KMS-11 (cell line): ENCODE results near the gene RYR2.

ENCODE experiments used
- H2AFZ ChIP-seq: fragments of 200-600 bp; sonication (generic); 2 replicates; pipeline ENCODE4 v1.6.1; 2016; ENCODE audit warnings: antibody characterized with exemption, mixed run types, low read depth
- H3K27ac ChIP-seq: fragments of 200-600 bp; sonication (generic); 2 replicates; pipeline ENCODE4 v1.6.1; 2016; ENCODE audit warnings: mild to moderate bottlenecking, mixed run types
- H3K27me3 ChIP-seq: fragments of 200-600 bp; sonication (generic); 2 replicates; pipeline ENCODE4 v1.6.1; 2017; ENCODE audit warnings: mild to moderate bottlenecking, low read depth, mixed run types, moderate library complexity; ENCODE audit not compliant: insufficient read depth
- H3K36me3 ChIP-seq: fragments of 200-600 bp; sonication (generic); 2 replicates; pipeline ENCODE4 v1.6.1; 2017; ENCODE audit warnings: mild to moderate bottlenecking, mixed run types; ENCODE audit not compliant: insufficient read depth
- H3K4me1 ChIP-seq: fragments of 200-600 bp; sonication (generic); 2 replicates; pipeline ENCODE4 v1.6.1; 2016; ENCODE audit warnings: mild to moderate bottlenecking, low read depth, mixed run types; ENCODE audit not compliant: poor library complexity, severe bottlenecking
- H3K4me2 ChIP-seq: fragments of 200-600 bp; sonication (generic); 2 replicates; pipeline ENCODE4 v1.7.0; 2016; ENCODE audit warnings: mild to moderate bottlenecking, mixed run types
- H3K4me3 ChIP-seq: fragments of 200-600 bp; sonication (generic); IDR thresholded peaks from 2 replicates; pipeline ENCODE4 v1.6.1; 2017; ENCODE audit warnings: low read depth, low read length, mixed read lengths; ENCODE audit not compliant: insufficient read depth
- H3K79me2 ChIP-seq: fragments of 200-600 bp; sonication (generic); 2 replicates; pipeline ENCODE4 v1.6.1; 2016; ENCODE audit warnings: low read depth, mixed run types; ENCODE audit not compliant: insufficient read depth
- H3K9ac ChIP-seq: fragments of 200-600 bp; sonication (generic); 2 replicates; pipeline ENCODE4 v1.6.1; 2016; ENCODE audit warnings: mild to moderate bottlenecking, mixed run types
- H4K20me1 ChIP-seq: fragments of 200-600 bp; sonication (generic); 2 replicates; pipeline ENCODE4 v1.6.1; 2016; ENCODE audit warnings: mild to moderate bottlenecking, mixed run types; ENCODE audit not compliant: insufficient read depth
- TF ChIP-seq, protein P1 (sequence below): fragments of 200-600 bp; sonication (generic); conservative IDR thresholded peaks from 2 replicates; pipeline ENCODE4 v1.6.1; 2017; ENCODE audit warnings: low read depth, mild to moderate bottlenecking, antibody characterized with exemption, low read length, moderate library complexity, mixed read lengths

Gene RYR2

DNA sequence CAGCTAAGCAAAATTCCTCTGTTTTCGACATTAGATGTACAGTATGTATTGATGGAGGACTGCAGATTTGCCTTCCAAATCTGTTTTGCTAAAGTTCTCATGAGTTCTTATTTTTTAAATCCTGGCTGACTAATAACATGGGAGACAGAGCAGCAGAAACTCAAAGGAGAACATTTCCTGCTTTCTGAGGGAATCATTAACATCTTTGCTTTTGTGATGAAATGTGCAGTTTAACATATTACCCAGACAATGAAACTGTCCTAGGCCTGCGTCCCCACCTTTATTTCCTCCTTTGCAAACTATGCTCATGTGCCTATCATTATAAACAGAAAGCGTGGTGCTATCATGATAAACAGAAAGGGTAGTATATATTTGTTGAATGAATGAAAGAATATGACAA is 698.9 kb downstream of the RYR2 start:
- Histone ChIP-seq H3K79me2 (no peaks in the 10 kb centered on the region), H4K20me1 (no peaks in the 10 kb centered on the region), H3K9ac (no peak overlapping the region), H3K27ac (no peak overlapping the region), H2AFZ (no peak overlapping the region), H3K36me3 (no peaks in the 10 kb centered on the region), H3K4me2 (no peak overlapping the region), H3K4me3 (no peak overlapping the region), H3K4me1 (no peaks in the 10 kb centered on the region), H3K27me3 (no peaks in the 10 kb centered on the region)
- TF ChIP-seq, protein P1, sequence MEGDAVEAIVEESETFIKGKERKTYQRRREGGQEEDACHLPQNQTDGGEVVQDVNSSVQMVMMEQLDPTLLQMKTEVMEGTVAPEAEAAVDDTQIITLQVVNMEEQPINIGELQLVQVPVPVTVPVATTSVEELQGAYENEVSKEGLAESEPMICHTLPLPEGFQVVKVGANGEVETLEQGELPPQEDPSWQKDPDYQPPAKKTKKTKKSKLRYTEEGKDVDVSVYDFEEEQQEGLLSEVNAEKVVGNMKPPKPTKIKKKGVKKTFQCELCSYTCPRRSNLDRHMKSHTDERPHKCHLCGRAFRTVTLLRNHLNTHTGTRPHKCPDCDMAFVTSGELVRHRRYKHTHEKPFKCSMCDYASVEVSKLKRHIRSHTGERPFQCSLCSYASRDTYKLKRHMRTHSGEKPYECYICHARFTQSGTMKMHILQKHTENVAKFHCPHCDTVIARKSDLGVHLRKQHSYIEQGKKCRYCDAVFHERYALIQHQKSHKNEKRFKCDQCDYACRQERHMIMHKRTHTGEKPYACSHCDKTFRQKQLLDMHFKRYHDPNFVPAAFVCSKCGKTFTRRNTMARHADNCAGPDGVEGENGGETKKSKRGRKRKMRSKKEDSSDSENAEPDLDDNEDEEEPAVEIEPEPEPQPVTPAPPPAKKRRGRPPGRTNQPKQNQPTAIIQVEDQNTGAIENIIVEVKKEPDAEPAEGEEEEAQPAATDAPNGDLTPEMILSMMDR = no peak

GRCh38 chr1:237745545-237745944 is 703.6 kb downstream of the RYR2 start:
- Histone ChIP-seq H3K27ac (no peak overlapping the region), H2AFZ (no peak overlapping the region), H4K20me1 (no peaks in the 10 kb centered on the region), H3K4me1 (no peaks in the 10 kb centered on the region), H3K4me3 (no peak overlapping the region), H3K9ac (no peak overlapping the region), H3K4me2 (no peak overlapping the region), H3K27me3 (no peaks in the 10 kb centered on the region), H3K79me2 (no peaks in the 10 kb centered on the region), H3K36me3 (no peaks in the 10 kb centered on the region)
- TF ChIP-seq, protein P1 = no peak

DNA sequence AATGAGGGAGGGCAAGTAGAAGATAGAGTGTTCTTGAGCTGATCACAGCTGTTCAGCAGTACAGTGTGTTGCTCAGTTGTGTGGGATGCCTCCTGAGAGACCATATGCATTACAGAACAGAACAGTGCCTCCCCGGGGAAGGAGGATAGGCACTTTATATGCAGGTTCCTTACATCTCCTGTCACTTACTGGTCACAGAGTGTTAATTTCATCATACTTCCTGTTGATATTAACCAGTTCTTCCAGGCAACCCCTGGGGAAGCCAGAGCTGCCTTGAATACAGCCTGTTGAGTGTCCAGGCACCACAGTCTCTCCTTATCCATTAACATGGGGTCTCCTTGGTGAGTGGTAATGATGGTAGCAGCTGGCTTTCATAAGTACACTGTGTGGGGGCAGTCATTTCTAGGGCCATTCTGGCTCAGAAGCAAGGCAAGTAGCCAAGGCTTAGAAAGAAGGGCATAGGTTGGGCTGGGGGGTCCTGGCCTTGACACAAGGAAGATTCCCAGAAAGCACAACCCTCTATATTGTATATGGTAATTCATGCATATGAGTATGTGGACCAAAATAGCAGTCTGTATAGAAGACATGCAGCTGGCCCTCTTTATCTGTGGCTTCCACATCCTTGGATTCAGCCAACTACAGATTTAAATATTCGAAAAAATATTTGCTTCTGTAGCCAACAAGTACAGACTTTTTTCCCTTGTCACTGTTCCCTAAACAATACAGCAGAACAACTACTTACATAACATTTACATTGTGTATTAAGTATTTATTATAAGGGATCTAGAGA is 706.4 kb downstream of the RYR2 start:
- Histone ChIP-seq H3K79me2 (no peaks in the 10 kb centered on the region), H3K9ac (no peak overlapping the region), H3K4me1 (no peaks in the 10 kb centered on the region), H3K36me3 (no peaks in the 10 kb centered on the region), H4K20me1 (no peaks in the 10 kb centered on the region), H2AFZ (no peak overlapping the region), H3K4me3 (no peak overlapping the region), H3K4me2 (no peak overlapping the region), H3K27me3 (no peaks in the 10 kb centered on the region), H3K27ac (no peak overlapping the region)
- TF ChIP-seq, protein P1 = no peak

DNA sequence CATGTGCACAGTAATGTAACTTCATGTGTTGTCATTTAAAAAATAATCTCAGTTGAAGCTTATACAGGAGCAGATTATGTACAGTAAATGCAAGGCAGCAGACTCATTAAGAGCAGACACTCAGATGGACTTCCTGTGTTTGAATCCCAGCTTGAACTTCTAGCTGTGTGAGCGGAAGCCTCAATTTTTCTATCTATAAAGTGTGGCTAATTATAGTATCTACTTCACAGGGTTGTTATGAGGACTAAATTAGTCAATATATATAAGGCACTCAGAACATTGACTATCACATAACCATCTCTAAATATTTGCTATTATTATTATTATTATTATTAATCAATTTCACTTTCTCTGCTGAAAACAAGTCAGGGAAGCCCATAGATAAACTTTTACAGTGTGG is 707.1 kb downstream of the RYR2 start:
- no peak overlapping the region for H3K4me2 ChIP-seq
- no peak overlapping the region for H2AFZ ChIP-seq
- TF ChIP-seq, protein P1 = no peak
- H3K27ac ChIP-seq = no peak overlapping the region
- H3K4me3 ChIP-seq = no peak overlapping the region
- H3K79me2 ChIP-seq = no peaks in the 10 kb centered on the region
- no peaks in the 10 kb centered on the region for H3K36me3 ChIP-seq
- no peaks in the 10 kb centered on the region for H4K20me1 ChIP-seq
- H3K4me1 ChIP-seq = no peaks in the 10 kb centered on the region
- H3K27me3 ChIP-seq = no peaks in the 10 kb centered on the region
- H3K9ac ChIP-seq = no peak overlapping the region
